D721Med (cell line): ENCODE results near the gene SOCS4.

ENCODE experiments used
- DNase-seq: peaks from one replicate; pipeline ENCODE4 v3.0.0; 2011; ENCODE audit warnings: low spot score; ENCODE audit not compliant: insufficient read length
- FAIRE-seq: peaks from 2 replicates; lab custom pipeline; 2011; peaks lifted over from hg19 to GRCh38; lab: Jason Lieb, UNC
- TF ChIP-seq, protein P1 (sequence below): IDR thresholded peaks from 2 replicates; pipeline ENCODE4 v1.5.1; 2012; ENCODE audit warnings: mild to moderate bottlenecking, control low read depth; ENCODE audit not compliant: insufficient read depth; ENCODE audit errors: missing control alignments

Gene SOCS4

DNA sequence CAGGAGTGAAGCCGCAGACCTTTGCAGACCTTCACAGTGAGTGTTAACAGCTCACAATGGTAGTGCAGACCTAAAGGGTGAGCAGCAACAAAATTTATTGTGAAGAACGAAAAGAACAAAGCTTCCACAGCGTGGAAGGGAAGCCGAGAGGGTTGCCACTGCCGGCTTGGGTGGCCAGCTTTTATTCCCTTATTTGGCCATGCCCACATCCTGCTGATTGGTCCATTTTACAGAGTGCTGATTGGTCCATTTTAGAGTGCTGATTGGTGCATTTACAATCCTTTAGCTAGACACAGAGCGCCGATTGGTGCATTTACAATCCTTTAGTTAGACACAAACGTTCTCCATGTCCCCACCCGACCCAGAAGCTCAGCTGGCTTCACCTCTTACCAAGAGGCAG, 59.9 kb downstream of the SOCS4 start:
- no peak for DNase-seq
- TF ChIP-seq, protein P1, sequence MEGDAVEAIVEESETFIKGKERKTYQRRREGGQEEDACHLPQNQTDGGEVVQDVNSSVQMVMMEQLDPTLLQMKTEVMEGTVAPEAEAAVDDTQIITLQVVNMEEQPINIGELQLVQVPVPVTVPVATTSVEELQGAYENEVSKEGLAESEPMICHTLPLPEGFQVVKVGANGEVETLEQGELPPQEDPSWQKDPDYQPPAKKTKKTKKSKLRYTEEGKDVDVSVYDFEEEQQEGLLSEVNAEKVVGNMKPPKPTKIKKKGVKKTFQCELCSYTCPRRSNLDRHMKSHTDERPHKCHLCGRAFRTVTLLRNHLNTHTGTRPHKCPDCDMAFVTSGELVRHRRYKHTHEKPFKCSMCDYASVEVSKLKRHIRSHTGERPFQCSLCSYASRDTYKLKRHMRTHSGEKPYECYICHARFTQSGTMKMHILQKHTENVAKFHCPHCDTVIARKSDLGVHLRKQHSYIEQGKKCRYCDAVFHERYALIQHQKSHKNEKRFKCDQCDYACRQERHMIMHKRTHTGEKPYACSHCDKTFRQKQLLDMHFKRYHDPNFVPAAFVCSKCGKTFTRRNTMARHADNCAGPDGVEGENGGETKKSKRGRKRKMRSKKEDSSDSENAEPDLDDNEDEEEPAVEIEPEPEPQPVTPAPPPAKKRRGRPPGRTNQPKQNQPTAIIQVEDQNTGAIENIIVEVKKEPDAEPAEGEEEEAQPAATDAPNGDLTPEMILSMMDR, result no peak
- no peak for FAIRE-seq

DNA sequence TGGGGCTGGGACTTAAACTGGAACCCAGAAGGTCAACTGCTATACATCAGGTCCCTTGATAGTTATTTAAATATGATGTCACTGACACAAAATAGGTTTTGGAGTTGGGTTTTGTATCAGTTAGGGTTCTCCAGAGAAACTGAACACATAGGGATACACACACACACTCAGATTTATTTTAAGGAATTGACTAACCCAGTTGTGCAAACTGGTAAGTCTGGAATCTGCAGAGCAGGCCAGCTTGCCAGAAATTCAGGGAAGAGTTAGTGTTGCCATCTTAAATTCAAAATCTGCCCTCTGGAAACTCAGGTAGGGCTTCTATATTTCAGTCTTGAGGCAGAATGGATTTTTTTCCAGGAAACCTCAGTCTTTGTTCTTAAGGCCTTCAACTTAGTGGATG, 61.3 kb downstream of the SOCS4 start:
- FAIRE-seq (no peak), DNase-seq (no peak)
- TF ChIP-seq, protein P1, result no peak

DNA sequence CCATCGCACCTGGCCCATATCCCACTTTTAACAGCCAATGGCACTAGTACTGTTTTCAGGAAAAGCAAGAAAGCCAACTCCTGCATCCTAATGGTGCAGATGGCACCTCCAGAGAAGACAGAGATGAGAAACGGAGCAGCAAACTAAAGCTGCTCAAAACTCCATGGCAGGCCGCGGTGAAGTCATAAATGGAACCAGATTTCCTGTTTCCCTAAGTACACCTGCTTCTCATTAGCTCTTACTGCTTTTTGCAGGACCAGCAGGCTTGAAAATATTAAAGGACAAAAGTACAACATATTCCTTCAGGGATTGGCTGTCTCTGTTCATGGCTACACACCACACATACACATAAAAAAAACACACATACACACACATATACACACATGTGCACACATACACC, 65.3 kb downstream of the SOCS4 start:
- FAIRE-seq, result no peak
- TF ChIP-seq, protein P1, result no peak
- DNase-seq, result no peak

DNA sequence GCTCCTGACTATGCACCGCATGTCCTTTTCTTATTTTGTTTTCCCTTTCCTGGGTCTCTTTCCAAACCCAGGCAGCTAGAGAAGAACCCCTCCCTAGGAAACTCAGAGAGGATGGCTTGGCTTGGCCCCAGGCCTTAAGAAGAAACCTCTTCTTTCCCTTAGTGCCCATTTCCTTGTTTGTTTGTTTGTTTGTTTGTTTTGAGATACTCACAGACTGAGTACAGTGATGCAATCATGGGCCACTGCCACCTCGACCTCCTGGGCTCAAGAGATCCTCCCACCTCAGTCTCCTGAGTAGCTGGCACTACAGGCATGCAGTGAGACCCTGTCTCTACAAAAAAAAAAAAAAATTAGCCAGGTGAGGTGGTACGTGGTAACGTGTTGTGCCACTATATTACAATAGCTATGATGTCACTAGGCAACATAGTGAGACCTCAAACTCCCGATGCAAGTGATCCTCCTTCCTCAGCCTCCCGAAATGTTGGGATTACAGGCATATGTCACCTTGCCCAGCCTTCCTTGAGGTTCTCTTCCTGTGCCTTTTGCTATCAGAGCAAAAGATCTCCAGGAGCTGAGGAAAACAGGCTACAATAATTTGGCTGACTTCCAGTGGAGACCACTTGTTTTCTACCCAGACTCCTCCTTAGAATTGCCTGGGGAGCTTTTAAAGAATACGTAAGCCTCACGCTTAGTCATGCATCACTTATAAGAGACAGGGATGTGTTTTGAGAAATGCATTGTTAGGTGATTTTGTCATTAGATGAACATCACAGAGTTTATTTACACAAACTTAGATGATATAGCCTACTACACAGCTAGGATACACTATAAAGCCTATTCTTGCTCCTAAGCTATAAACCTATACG, 67.5 kb downstream of the SOCS4 start:
- DNase-seq (no peak), FAIRE-seq (no peak)
- TF ChIP-seq, protein P1, result no peak

DNA sequence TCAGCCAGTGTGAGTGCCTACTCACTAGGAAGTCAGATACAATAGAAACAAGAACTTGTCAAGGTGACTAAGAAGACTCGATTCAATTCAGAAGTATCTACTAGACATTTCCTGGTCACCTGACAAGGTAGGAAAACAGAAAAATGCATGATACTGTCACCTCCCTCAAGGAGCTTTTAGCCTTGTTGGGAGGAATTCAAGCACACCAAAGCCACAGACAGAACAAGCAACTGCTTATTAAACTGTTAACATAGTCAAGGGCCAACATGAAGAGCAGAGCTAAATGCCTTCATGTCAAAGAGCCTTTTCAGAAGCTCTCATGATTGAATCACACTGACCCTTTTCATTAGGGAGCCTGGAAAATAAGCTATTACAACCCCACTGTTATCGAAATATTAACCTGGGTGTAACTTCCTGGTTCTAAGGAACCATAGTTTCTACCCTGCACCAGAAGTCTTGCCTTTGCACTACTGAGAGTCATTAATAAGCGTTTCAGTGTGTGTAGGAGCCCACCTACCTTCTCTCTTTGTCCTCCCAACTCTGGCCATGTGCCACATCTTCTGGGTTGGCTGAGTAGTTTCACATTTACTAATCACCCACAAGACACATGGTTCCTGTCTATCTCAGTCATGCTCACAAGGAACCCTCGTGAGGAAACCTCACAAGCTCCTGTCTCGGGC, 71.0 kb downstream of the SOCS4 start:
- FAIRE-seq (no peak), DNase-seq (no peak)
- TF ChIP-seq, protein P1, result no peak

DNA sequence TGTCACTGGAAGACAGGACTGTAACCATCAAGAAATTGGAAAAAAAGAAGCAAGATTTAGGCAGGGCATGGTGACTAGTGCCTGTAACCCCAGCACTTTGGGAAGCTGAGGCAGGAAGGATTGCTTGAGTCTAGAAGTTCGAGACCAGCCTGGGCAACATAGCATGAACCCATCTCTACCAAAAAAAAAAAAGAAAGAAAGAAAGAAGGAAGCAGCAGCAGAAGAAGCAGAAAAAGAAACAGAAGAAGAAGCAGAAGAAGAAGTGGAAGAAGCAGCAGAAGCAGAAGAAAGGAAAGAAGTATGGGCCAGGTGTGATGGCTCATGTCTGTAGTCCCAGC, 71.5 kb downstream of the SOCS4 start:
- TF ChIP-seq, protein P1, result no peak
- DNase-seq (no peak), FAIRE-seq (no peak)
